Ishikawa (cell line): ENCODE measurements around the gene DUSP10.

Experiments used
- CEBPB ChIP-seq: IDR thresholded peaks from 2 replicates; pipeline ENCODE4 v1.6.1; 2012
- CREB1 ChIP-seq: IDR thresholded peaks from 2 replicates; pipeline ENCODE4 v1.6.1; 2012; ENCODE audit warnings: low read depth
- EGR1 ChIP-seq: IDR thresholded peaks from 2 replicates; pipeline ENCODE4 v1.6.1; 2012
- EP300 ChIP-seq: IDR thresholded peaks from 2 replicates; pipeline ENCODE4 v1.6.1; 2012; ENCODE audit warnings: borderline replicate concordance
- FOXM1 ChIP-seq: IDR thresholded peaks from 2 replicates; pipeline ENCODE4 v1.6.1; 2012; ENCODE audit warnings: low read depth, borderline replicate concordance
- MAX ChIP-seq: IDR thresholded peaks from 2 replicates; pipeline ENCODE4 v1.6.1; 2012
- NFIC ChIP-seq: IDR thresholded peaks from 2 replicates; pipeline ENCODE4 v1.6.1; 2012
- RAD21 ChIP-seq: IDR thresholded peaks from 2 replicates; pipeline ENCODE4 v1.6.1; 2012; ENCODE audit warnings: low read depth
- REST ChIP-seq: IDR thresholded peaks from 2 replicates; pipeline ENCODE4 v1.6.1; 2012; ENCODE audit warnings: low read depth, mild to moderate bottlenecking
- TAF1 ChIP-seq: IDR thresholded peaks from 2 replicates; pipeline ENCODE4 v1.6.1; 2012; ENCODE audit warnings: low read depth, mild to moderate bottlenecking
- TCF12 ChIP-seq: IDR thresholded peaks from 2 replicates; pipeline ENCODE4 v1.6.1; 2012; ENCODE audit warnings: low read depth
- TEAD4 ChIP-seq: IDR thresholded peaks from 2 replicates; pipeline ENCODE4 v1.6.1; 2012
- USF1 ChIP-seq: IDR thresholded peaks from 2 replicates; pipeline ENCODE4 v1.6.1; 2012
- YY1 ChIP-seq: IDR thresholded peaks from 2 replicates; pipeline ENCODE4 v1.6.1; 2012; ENCODE audit warnings: low read depth
- ZBTB7A ChIP-seq: IDR thresholded peaks from 2 replicates; pipeline ENCODE4 v1.6.1; 2012; ENCODE audit warnings: low read depth

The DUSP10 gene

GRCh38 chr1:221718381-221719277 lies 23.3 kb downstream of the DUSP10 start:
- no peak for TF ChIP-seq CREB1
- no peak for TF ChIP-seq ZBTB7A
- TF ChIP-seq NFIC: no peak
- no peak for TF ChIP-seq TCF12
- TF ChIP-seq REST: no peak
- TF ChIP-seq FOXM1: no peak
- TF ChIP-seq EP300: no peak
- no peak for TF ChIP-seq YY1
- TF ChIP-seq TEAD4: no peak
- TF ChIP-seq MAX: no peak
- no peak for TF ChIP-seq EGR1
- TF ChIP-seq CEBPB: no peak
- no peak for TF ChIP-seq RAD21
- TF ChIP-seq TAF1: no peak
- TF ChIP-seq USF1: no peak

GRCh38 chr1:221717485-221717853 lies 24.4 kb downstream of the DUSP10 start:
- TF ChIP-seq TAF1: no peak
- no peak for TF ChIP-seq YY1
- TF ChIP-seq REST: no peak
- TF ChIP-seq ZBTB7A: no peak
- TF ChIP-seq TEAD4: no peak
- no peak for TF ChIP-seq NFIC
- TF ChIP-seq RAD21: no peak
- TF ChIP-seq EP300: no peak
- no peak for TF ChIP-seq FOXM1
- no peak for TF ChIP-seq EGR1
- TF ChIP-seq CREB1: no peak
- TF ChIP-seq CEBPB: no peak
- no peak for TF ChIP-seq USF1
- TF ChIP-seq TCF12: no peak
- no peak for TF ChIP-seq MAX

GRCh38 chr1:221716713-221717484 lies 25.0 kb downstream of the DUSP10 start:
- TF ChIP-seq FOXM1: no peak
- TF ChIP-seq NFIC: no peak
- TF ChIP-seq EP300: no peak
- TF ChIP-seq CEBPB: no peak
- TF ChIP-seq TCF12: no peak
- TF ChIP-seq TAF1: no peak
- TF ChIP-seq REST: no peak
- TF ChIP-seq YY1: no peak
- no peak for TF ChIP-seq TEAD4
- no peak for TF ChIP-seq RAD21
- TF ChIP-seq EGR1: no peak
- no peak for TF ChIP-seq ZBTB7A
- no peak for TF ChIP-seq MAX
- no peak for TF ChIP-seq USF1
- TF ChIP-seq CREB1: no peak
